Stimulated activated CD8-positive, alpha-beta memory T cell treated with anti-CD3 and anti-CD28 coated beads, Interleukin-4, amount 100 ng/mL, for 1 hour (primary cell): ENCODE measurements around the gene SEC24A.
"Not testable (repeated sequence)": the region's sequence is repeated elsewhere in the genome, so short reads cannot be mapped to it uniquely, and the experiment has no call there.

Source experiments
- DNase-seq, 2 donors: peaks; one replicate each; pipeline ENCODE4 v3.0.0-alpha.2; 2020; ENCODE audit warnings: low read depth in 2 of 2, low spot score in 1 of 2

SEC24A gene

DNA sequence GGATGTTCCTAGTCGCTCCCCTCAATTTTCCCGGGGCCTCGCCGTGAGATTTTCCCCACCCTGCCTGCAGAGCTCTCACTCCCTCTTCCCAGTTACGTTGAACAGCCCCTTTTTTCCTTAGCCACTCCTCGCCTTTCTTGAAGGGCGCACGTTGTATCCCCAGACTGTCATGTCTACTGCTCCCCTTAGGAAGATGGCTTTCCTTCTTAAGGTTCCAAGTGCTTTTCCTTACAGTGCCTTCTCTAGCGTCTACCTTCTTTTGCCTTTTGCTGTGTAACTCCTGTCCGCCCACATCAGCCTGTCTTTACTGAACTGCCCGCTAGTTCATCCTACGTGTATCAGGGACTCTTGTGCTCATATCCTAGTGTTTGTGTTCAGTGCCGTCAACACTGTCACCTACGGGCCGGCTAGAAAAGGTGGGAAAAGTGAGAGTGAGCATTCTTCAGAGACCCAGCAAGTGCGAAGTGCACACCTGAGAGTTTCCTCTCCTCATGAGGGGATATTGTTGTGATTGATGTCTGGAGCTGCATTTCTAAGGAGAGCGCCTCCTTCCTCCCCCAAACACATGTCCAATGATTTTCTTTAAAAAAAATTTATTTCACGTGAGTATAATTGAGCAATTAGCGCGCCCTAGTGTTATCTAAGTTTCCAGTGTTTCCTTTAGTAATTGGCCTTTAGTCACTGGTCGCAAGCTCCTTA lies 90.5 kb downstream of the SEC24A start:
- no peak for DNase-seq

- DNase-seq, result no peak
Observed at GRCh38 chr5:134741052-134741451, 92.5 kb downstream of the SEC24A start.

DNA sequence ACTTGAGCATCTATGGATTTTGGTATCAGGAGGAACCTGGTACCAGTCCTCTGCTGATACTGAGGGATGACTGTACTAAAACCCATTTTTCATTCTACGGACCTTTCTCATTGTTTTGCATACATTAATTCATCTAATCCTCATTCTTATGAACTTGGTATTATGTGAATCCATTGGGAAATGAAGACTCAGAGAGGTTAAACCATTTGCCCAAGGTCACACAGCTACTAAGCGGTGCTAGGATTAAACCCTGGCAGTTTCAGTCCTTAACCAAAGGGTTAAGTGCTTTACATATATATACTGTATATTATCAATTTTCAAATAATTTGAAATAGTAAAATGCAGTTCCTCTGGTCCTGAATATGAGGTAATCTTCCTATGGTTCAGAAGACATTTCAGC lies 93.5 kb downstream of the SEC24A start:
- no peak for DNase-seq

- no peak for DNase-seq
Observed at GRCh38 chr5:134749415-134749814, 100.8 kb downstream of the SEC24A start.

GRCh38 chr5:134758176-134758503 lies 109.6 kb downstream of the SEC24A start:
- DNase-seq, result no peak

DNA sequence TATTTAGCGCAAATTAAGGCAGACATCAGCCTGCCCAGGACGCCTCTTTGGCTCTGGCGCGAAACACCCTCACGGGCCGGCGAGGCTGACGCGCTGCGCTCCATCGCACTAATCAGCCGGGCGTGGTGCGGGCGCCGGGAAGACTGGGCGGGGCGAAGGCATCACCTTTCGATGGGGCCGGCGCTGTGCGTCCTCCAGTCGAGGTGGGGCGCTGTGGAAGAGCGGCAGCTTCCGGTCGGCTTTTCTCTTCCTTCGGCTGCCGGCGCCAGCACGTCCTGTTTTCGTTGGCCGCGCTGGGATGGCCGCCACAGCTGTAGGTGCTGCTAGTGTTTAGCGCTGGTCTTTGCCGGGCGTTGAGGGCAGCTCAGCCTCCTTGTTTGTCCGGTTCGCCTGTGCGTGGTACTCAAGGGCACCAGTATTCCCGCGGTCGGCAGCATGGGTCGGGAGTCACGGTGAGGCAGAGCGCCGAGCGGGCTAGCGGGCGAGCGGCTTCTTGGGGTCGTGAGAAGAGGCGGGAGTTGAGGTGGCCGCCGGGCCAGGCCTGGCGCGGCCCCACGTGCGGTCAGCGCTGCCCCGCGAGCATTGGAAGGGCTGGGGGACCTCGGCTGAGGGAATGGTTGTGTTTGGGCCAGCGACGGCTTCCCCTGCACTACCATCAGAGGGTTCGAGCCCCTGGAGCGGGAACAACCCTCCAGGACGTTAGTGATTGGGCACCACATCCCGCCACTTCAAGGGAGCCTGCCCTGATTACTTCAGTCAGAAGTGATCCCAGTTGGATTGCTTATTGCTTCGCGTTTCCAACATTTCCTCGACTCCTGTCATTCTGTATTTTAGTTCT lies 110.1 kb downstream of the SEC24A start, which contains the start of gene DDX46:
Gene DDX46, plus strand, starts transcription at position 276 of the 838 bp plus-strand sequence. Its CDS starts 160 bp downstream, at position 436.
- DNase-seq, result peak; percentile 80 to 87

DNA sequence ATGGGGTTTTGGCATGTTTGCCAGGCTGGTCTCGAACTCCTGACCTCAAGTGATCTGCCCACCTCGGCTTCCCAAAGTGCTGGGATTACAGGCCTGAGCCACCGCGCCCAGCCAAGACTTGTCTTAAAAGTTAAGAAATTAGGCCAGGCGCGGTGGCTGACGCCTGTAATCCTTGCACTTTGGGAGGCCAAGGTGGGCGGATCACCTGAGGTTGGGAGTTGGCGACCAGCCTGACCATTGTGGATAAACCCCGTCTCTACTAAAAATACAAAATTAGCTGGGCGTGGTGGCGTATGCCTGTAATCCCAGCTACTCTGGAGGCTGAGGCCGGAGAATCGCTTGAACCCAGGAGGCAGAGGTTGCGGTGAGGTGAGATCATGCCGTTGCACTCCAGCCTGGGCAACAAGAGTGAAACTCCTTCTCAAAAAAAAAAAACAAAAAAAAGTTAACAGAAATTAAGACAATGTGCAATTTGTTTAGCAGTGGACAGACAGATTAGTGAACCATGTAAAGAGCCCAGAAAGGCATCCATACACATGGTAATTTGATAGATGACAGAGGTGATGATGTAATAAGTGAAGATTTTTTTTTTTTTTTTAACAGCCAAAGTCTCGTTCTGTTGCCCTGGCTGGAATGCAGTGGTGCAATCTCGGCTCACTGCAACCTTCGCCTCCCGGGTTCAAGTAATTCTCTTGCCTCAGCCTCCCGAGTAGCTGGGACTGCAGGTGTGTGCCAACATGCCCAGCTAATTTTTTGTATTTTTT lies 119.1 kb downstream of the SEC24A start:
- DNase-seq, result not testable (repeated sequence)

DNA sequence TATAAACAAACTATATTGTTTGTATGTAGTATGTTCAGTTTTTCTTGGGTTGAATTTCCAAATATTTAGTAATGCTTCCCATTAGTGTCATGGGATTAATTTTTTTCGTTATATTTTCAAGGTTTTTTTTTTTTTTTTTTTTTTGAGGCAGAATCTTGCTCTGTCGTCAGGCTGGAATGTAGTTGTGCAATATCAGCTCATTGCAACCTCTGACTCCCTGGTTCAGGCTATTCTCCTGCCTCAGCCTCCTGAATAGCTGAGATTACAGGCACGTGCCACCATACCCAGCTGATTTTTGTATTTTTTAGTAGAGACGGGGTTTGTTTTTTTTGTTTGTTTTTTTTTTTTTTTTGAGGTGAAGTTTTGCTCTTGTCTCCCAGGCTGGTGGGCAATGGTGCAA lies 120.6 kb downstream of the SEC24A start:
- no peak for DNase-seq

DNA sequence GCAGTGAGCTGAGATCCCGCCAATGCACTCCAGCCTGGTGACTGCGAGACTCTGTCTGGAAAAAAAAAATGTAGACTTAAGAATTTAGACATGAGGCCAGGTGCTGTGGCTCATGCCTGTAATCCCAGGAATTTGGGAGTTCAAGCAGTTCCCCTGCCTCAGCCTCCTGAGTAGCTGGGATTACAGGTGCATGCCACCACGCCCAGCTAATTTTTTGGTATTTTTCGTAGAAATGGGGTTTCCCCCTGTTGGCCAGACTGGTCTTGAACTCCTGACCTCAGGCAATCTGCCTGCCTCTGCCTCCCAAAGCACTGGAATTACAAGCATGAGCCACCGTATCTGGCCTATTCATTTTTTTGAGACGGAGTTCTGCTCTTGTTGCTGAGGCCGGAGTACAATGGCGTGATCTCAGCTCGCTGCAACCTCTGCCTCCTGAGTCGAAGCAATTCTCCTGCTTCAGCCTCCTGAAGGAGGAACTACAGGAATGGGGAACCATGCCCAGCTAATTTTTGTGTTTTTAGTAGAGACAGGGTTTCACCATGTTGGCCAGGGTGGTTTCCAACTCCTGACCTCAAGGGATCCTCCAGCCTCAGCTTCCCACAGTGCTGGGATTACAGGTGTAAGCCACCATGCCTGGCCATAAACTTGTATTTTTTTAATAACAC lies 124.0 kb downstream of the SEC24A start:
- DNase-seq, result no peak

- DNase-seq, result no peak
Observed at GRCh38 chr5:134777366-134777765, 128.8 kb downstream of the SEC24A start.
